ENCODE measurements around the gene TADA2B.
"Not testable (repeated sequence)": the region's sequence is repeated elsewhere in the genome, so short reads cannot be mapped to it uniquely, and the experiment has no call there.

TADA2B gene

GRCh38 chr4:7083597-7084563 lies 40.7 kb downstream of the TADA2B start:
- DNase-seq: no peak

GRCh38 chr4:7084564-7084961 lies 41.4 kb downstream of the TADA2B start:
- DNase-seq: not testable (repeated sequence)

GRCh38 chr4:7086384-7086783 lies 43.2 kb downstream of the TADA2B start:
- no peak for DNase-seq

GRCh38 chr4:7087036-7087435 lies 43.9 kb downstream of the TADA2B start:
- no peak for DNase-seq

GRCh38 chr4:7089213-7089986 lies 46.2 kb downstream of the TADA2B start:
- no peak for DNase-seq

GRCh38 chr4:7092026-7092425 lies 48.9 kb downstream of the TADA2B start:
- no peak for DNase-seq

GRCh38 chr4:7094916-7095315 lies 51.7 kb downstream of the TADA2B start:
- no peak for DNase-seq

- DNase-seq: no peak
Measured at GRCh38 chr4:7095611-7096155, 52.5 kb downstream of the TADA2B start.

- no peak for DNase-seq
Measured at GRCh38 chr4:7096236-7096635, 53.1 kb downstream of the TADA2B start.

- peak; percentile 21 for DNase-seq
Measured at GRCh38 chr4:7101692-7102515, 58.7 kb downstream of the TADA2B start.

GRCh38 chr4:7102516-7102909 lies 59.3 kb downstream of the TADA2B start:
- not testable (repeated sequence) for DNase-seq

GRCh38 chr4:7103031-7103606 lies 59.9 kb downstream of the TADA2B start:
- DNase-seq: peak; percentile 69

GRCh38 chr4:7103607-7104365 lies 60.6 kb downstream of the TADA2B start:
- DNase-seq: no peak

- DNase-seq: no peak
Measured at GRCh38 chr4:7104366-7105031, 61.3 kb downstream of the TADA2B start.

GRCh38 chr4:7105276-7105675 lies 62.1 kb downstream of the TADA2B start:
- DNase-seq: no peak

- DNase-seq: no peak
Measured at GRCh38 chr4:7107166-7107905, 64.2 kb downstream of the TADA2B start.

Data from activated T-cell treated with anti-CD3 and anti-CD28 coated beads for 4 hours (primary cell).